ENCODE data around the gene NCOA3. TPM values are rescaled to one million over a fixed set of nuclear protein-coding genes. Genes with fewer than 3 reads are reported as not detected.

Gene NCOA3
- total and polyA plus RNA-seq, 2 of the 8 experiments (the other 6 are each of a cell fraction or from before 2014, with no cell fraction given), result 7.9 to 24.7 TPM

GRCh38 chr20:47614703-47615309 lies 113.1 kb downstream of the NCOA3 start (continued):
- no peak for TF ChIP-seq SP2 (IDR thresholded peaks at IDR 0.05; ENCODE audit: low read length)
